Calu3 (cell line): ENCODE data around the gene SPATA12. TPM values are rescaled to one million over a fixed set of nuclear protein-coding genes. Genes with fewer than 3 reads are reported as not detected.

Source experiments
- BruUV-seq: library from RNA; stranded (reverse); fragments of 400-500 nt; replicated peaks from 2 replicates; lab custom pipeline; 2021; lab: Mats Ljungman, UMichigan
- CTCF ChIA-PET: fragments of 300-600 bp; sonication (Branson Sonifier 250); formaldehyde crosslinking; loops from one replicate; lab custom pipeline; 2022; ENCODE audit warnings: antibody characterized with exemption; lab: Charles Lee
- DNase-seq: peaks from one replicate; pipeline ENCODE4 v3.0.0; 2022
- H3K27ac Mint-ChIP-seq: one replicate; pipeline ENCODE4 v1.8.0; 2022; ENCODE audit warnings: mixed read lengths; ENCODE audit not compliant: unreplicated experiment
- H3K27me3 Mint-ChIP-seq: one replicate; pipeline ENCODE4 v1.8.0; 2022; ENCODE audit warnings: mixed read lengths; ENCODE audit not compliant: unreplicated experiment
- H3K36me3 Mint-ChIP-seq: one replicate; pipeline ENCODE4 v1.8.0; 2022; ENCODE audit warnings: mild to moderate bottlenecking, moderate library complexity, mixed read lengths; ENCODE audit not compliant: insufficient read depth, unreplicated experiment
- H3K4me1 Mint-ChIP-seq: one replicate; pipeline ENCODE4 v1.8.0; 2022; ENCODE audit warnings: mild to moderate bottlenecking, low read depth, mixed read lengths; ENCODE audit not compliant: unreplicated experiment
- H3K4me3 Mint-ChIP-seq: one replicate; pipeline ENCODE4 v1.8.0; 2022; ENCODE audit warnings: mild to moderate bottlenecking, low read depth, moderate library complexity, mixed read lengths; ENCODE audit not compliant: unreplicated experiment
- H3K9me3 Mint-ChIP-seq: one replicate; pipeline ENCODE4 v1.8.0; 2022; ENCODE audit warnings: low read depth, mixed read lengths; ENCODE audit not compliant: unreplicated experiment
- intact Hi-C: fragments of 100-400 bp; cut with micrococcal nuclease; formaldehyde crosslinking; loops from one replicate; pipeline ENCODE4 v1.10.0; 2022; ENCODE audit not compliant: unreplicated experiment
- total RNA-seq: library from RNA; stranded (reverse); gene quantifications from 2 replicates; pipeline ENCODE4 v1.2.3, GENCODE V29; 2022
- TF ChIP-seq, protein P1 (sequence below): fragments of 200-600 bp; IDR thresholded peaks from one replicate; pipeline ENCODE4 v1.8.0; 2022; ENCODE audit warnings: antibody characterized with exemption; ENCODE audit not compliant: unreplicated experiment

Gene SPATA12
- total RNA-seq, 1 experiment from 2014 or later, result 0.47 TPM

DNA sequence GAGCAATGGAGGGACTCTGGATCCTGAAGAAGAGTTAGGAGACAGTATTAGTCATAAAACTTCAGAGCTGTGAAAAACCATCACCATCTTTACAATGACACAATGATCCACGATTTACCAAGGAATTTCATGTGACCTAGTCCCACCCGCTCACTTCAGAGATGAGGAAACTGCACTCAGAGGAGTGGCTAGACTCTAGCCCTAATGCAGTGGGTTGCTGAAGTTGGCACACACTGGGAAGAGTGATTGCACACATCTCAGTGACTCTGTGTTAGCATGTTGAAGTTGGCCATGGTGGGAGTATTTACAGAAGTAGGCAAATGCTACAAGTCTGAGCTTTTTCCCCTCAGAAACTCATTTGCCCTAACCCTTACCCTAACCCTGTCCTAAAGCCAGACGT is 35.2 kb upstream of the SPATA12 start:
- BruUV-seq, result no TSS peak
- CTCF ChIA-PET, result no interaction called here
- intact Hi-C loops, result no loop called here
- TF ChIP-seq, protein P1, sequence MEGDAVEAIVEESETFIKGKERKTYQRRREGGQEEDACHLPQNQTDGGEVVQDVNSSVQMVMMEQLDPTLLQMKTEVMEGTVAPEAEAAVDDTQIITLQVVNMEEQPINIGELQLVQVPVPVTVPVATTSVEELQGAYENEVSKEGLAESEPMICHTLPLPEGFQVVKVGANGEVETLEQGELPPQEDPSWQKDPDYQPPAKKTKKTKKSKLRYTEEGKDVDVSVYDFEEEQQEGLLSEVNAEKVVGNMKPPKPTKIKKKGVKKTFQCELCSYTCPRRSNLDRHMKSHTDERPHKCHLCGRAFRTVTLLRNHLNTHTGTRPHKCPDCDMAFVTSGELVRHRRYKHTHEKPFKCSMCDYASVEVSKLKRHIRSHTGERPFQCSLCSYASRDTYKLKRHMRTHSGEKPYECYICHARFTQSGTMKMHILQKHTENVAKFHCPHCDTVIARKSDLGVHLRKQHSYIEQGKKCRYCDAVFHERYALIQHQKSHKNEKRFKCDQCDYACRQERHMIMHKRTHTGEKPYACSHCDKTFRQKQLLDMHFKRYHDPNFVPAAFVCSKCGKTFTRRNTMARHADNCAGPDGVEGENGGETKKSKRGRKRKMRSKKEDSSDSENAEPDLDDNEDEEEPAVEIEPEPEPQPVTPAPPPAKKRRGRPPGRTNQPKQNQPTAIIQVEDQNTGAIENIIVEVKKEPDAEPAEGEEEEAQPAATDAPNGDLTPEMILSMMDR, result no peak
- H3K27ac Mint-ChIP-seq, result no peak overlapping the region
- H3K36me3 Mint-ChIP-seq, result no peaks in the 10 kb centered on the region
- no peaks in the 10 kb centered on the region for H3K4me1 Mint-ChIP-seq
- H3K27me3 Mint-ChIP-seq, result no peaks in the 10 kb centered on the region
- no peak for DNase-seq
- H3K9me3 Mint-ChIP-seq, result no peaks in the 10 kb centered on the region
- H3K4me3 Mint-ChIP-seq, result no peak overlapping the region

DNA sequence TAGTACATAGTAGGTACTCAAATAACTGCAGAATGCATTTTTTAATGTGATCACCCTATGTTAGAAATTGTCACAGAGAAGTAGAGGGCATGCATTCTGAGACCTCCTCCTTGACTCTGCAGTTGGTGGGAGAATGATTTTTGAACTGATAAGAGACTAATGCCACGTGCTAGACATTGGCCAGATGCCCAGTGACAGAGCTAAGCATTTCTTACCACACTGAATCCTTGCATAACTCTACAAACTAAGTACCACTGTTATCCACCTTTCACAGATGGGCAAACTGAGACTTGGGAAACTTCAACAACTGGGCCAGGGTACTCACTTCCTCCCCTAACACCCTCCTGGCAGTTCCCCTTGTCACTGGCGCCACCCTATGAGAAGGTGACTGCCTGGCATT is 33.5 kb upstream of the SPATA12 start:
- Mint-ChIP-seq H3K4me1 (no peaks in the 10 kb centered on the region), H3K27me3 (no peaks in the 10 kb centered on the region), H3K36me3 (no peaks in the 10 kb centered on the region), H3K4me3 (no peak overlapping the region), H3K9me3 (no peaks in the 10 kb centered on the region), H3K27ac (no peak overlapping the region)
- peak; percentile 27 for DNase-seq
- BruUV-seq, result no TSS peak
- CTCF ChIA-PET, result no interaction called here
- TF ChIP-seq, protein P1, result no peak
- intact Hi-C loops, result no loop called here

DNA sequence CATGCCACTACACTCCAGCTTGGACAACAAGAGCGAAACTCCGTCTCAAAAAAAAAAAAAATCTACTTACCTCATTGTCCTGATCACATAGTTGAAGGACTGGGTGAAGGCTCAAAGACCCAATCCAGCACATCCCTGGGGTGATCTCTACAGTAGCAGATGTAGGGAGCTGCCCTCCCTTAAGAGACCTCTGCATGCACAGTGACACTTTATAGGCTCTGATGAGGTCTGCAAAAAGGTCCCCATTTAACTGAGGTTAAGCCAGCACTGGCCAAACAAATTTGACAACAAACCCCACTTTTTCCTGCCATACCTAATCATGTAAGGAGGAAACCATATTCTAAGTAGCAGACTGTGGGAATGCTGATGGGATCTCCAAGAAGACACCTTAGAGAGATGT is 31.1 kb upstream of the SPATA12 start:
- Mint-ChIP-seq H3K4me3 (no peak overlapping the region), H3K36me3 (peaks cover 6% of the 10 kb centered on the region), H3K9me3 (no peaks in the 10 kb centered on the region), H3K27me3 (no peaks in the 10 kb centered on the region), H3K27ac (no peak overlapping the region), H3K4me1 (no peaks in the 10 kb centered on the region)
- no peak for DNase-seq
- TF ChIP-seq, protein P1, result no peak
- CTCF ChIA-PET, result no interaction called here
- BruUV-seq, result no TSS peak
- intact Hi-C loops, result no loop called here

DNA sequence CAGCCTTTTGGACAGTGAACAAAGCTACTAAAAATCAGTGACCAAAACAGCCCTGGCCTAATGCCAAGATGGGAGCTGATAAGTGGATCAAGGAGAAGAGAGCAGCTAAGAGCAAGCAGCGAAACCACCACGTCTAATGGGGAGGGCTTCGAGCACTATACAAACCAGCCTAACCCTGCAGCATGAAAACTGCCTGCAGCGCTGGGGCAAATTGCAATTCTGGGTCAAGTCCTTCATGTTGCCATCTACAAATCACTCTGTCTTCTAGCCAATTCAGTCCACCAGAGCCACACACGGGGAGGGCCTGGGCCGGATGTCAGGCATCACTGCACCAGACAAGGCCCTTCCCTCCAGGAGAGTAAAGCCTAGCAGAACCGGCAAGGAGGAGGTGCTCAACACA is 30.5 kb upstream of the SPATA12 start:
- H3K27ac Mint-ChIP-seq, result no peak overlapping the region
- H3K36me3 Mint-ChIP-seq, result peaks cover 6% of the 10 kb centered on the region
- TF ChIP-seq, protein P1, result no peak
- no TSS peak for BruUV-seq
- H3K9me3 Mint-ChIP-seq, result no peaks in the 10 kb centered on the region
- CTCF ChIA-PET, result no interaction called here
- no peak for DNase-seq
- H3K4me1 Mint-ChIP-seq, result no peaks in the 10 kb centered on the region
- no peak overlapping the region for H3K4me3 Mint-ChIP-seq
- H3K27me3 Mint-ChIP-seq, result no peaks in the 10 kb centered on the region
- intact Hi-C loops, result no loop called here
